BE2C (cell line): Measurements from ENCODE around the gene HHIPL1.

ENCODE experiments used
- DNase-seq: peaks from one replicate; pipeline ENCODE4 v3.0.0-alpha.2; 2020
- H3K27me3 ChIP-seq: fragments of 250-450 bp; sonication (Bioruptor Pico); 2 replicates; pipeline ENCODE4 v1.5.1; 2020; ENCODE audit warnings: mild to moderate bottlenecking
- H3K36me3 ChIP-seq: fragments of 250-450 bp; sonication (Bioruptor Pico); 2 replicates; pipeline ENCODE4 v1.5.1; 2020; ENCODE audit warnings: mild to moderate bottlenecking
- H3K4me1 ChIP-seq: fragments of 250-450 bp; sonication (Bioruptor Pico); 2 replicates; pipeline ENCODE4 v1.5.1; 2020
- H3K4me3 ChIP-seq: 2 replicates; pipeline ENCODE4 v1.5.1; 2011; ENCODE audit warnings: low read depth, low read length
- H3K9me3 ChIP-seq: fragments of 250-450 bp; sonication (Bioruptor Pico); 2 replicates; pipeline ENCODE4 v1.5.1; 2020
- CTCF ChIP-seq: IDR thresholded peaks from 2 replicates; pipeline ENCODE4 v1.5.1; 2012; ENCODE audit warnings: mild to moderate bottlenecking, low read depth, low read length

The HHIPL1 gene

GRCh38 chr14:99721792-99722516 lies 77.0 kb downstream of the HHIPL1 start:
- no peak for TF ChIP-seq CTCF
- H3K4me3 ChIP-seq: no peak overlapping the region
- no peaks in the 10 kb centered on the region for H3K36me3 ChIP-seq
- no peaks in the 10 kb centered on the region for H3K27me3 ChIP-seq
- DNase-seq: no peak
- no peaks in the 10 kb centered on the region for H3K4me1 ChIP-seq
- no peaks in the 10 kb centered on the region for H3K9me3 ChIP-seq

- Histone ChIP-seq H3K36me3 (no peaks in the 10 kb centered on the region), H3K27me3 (no peaks in the 10 kb centered on the region)
- DNase-seq: no peak
Observed at GRCh38 chr14:99722741-99723140, 77.8 kb downstream of the HHIPL1 start.

GRCh38 chr14:99724196-99724891 lies 79.4 kb downstream of the HHIPL1 start:
- H3K27me3 ChIP-seq: no peaks in the 10 kb centered on the region
- DNase-seq: no peak

More at GRCh38 chr14:99722741-99723140, 77.8 kb downstream of the HHIPL1 start:
- no peak for TF ChIP-seq CTCF
- Histone ChIP-seq H3K9me3 (no peaks in the 10 kb centered on the region), H3K4me3 (no peak overlapping the region), H3K4me1 (no peaks in the 10 kb centered on the region)

GRCh38 chr14:99724939-99725773 lies 80.2 kb downstream of the HHIPL1 start:
- no peak for DNase-seq
- Histone ChIP-seq H3K9me3 (no peaks in the 10 kb centered on the region), H3K4me1 (no peaks in the 10 kb centered on the region), H3K36me3 (no peaks in the 10 kb centered on the region), H3K27me3 (no peaks in the 10 kb centered on the region; the same call in 1 of the 2 replicates), H3K4me3 (no peak overlapping the region)
- no peak for TF ChIP-seq CTCF

More at GRCh38 chr14:99724196-99724891, 79.4 kb downstream of the HHIPL1 start:
- no peak for TF ChIP-seq CTCF
- no peaks in the 10 kb centered on the region for H3K36me3 ChIP-seq
- no peak overlapping the region for H3K4me3 ChIP-seq
- no peaks in the 10 kb centered on the region for H3K9me3 ChIP-seq
- no peaks in the 10 kb centered on the region for H3K4me1 ChIP-seq

GRCh38 chr14:99725774-99726537 lies 81.0 kb downstream of the HHIPL1 start:
- H3K4me1 ChIP-seq: no peaks in the 10 kb centered on the region
- H3K27me3 ChIP-seq: no peaks in the 10 kb centered on the region; the same call in 1 of the 2 replicates
- no peak for DNase-seq
- TF ChIP-seq CTCF: no peak
- H3K9me3 ChIP-seq: no peaks in the 10 kb centered on the region
- H3K4me3 ChIP-seq: no peak overlapping the region
- no peaks in the 10 kb centered on the region for H3K36me3 ChIP-seq
